Ureter (tissue), 1 donor: ENCODE measurements around the gene TSPYL1. TPM values are rescaled to one million over a fixed set of nuclear protein-coding genes. Genes with fewer than 3 reads are reported as not detected.
"Not testable (repeated sequence)": the region's sequence is repeated elsewhere in the genome, so short reads cannot be mapped to it uniquely, and the experiment has no call there.

Experiments used
- DNase-seq: peaks from one replicate; pipeline ENCODE4 v3.0.0-alpha.2; 2020; ENCODE audit warnings: low spot score
- total RNA-seq: library from RNA; stranded (reverse); gene quantifications from one replicate; pipeline ENCODE4 v1.2.4, GENCODE V29; 2023
- donor health status: DM: yes; HTN: yes; CAD: no.

Gene TSPYL1
- total RNA-seq, 1 donor from 2014 or later = 118 TPM

DNA sequence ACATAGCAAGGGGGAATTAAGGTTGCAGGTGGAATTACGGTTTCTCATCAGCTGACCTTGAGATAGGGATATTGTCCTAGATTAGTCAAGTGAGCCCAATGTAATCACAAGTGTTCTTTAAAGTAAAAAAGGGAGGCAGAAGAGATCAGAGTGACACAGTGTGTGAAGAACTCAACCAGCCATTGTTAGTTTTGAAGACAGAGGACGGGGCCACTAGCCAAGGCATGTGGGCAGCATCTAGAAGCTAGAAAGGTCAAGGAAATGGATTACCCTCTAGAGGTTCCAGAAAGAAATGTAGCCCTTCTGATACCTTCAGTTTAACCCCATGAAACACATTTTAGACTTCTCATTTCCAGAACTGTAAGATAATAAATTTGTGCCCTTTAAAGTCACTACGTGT lies 18.5 kb upstream of the TSPYL1 start:
- no peak for DNase-seq

DNA sequence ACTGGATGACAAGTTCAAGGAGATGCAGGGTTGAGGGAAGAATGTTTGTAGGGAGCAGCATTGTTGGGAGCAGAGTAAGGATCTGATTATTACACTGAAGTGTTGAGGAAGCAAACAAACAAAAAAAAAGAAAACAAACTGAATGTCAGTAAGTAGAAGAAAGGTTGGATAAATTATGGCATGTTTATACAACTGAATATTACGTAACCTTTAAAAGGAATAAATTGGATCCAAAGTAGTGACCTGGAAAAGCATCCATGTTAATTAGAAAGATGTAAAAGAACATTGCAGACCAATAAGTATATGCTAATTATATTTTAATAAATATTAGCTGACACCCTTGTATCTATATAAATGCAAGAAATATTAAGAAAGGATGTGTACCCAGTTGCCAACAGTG lies 12.8 kb upstream of the TSPYL1 start:
- no peak for DNase-seq

GRCh38 chr6:116291701-116292396 lies 12.1 kb upstream of the TSPYL1 start:
- DNase-seq = no peak

- DNase-seq = no peak
Measured at GRCh38 chr6:116290799-116291198, 11.1 kb upstream of the TSPYL1 start.

DNA sequence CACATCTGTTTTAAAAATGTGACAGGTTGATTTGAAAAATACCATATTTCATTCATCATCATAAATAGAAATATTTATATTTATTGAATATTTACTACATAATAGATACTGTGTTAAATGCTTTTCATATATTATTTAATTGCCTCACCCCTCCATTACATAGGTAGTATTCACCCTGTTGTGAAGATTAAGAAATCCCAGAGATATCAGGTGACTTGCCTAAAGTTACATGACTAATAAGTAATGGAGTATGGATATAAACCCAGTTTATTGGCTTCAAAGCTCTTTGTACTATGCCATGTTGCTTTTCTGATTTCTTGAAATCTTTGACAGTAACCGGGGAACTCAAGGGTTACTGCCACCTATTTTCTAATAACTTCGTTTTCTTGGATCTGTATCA lies 10.1 kb upstream of the TSPYL1 start:
- DNase-seq = no peak

GRCh38 chr6:116287689-116288282 lies 8.1 kb upstream of the TSPYL1 start:
- no peak for DNase-seq

- DNase-seq = no peak
Measured at GRCh38 chr6:116286773-116287358, 7.1 kb upstream of the TSPYL1 start.

DNA sequence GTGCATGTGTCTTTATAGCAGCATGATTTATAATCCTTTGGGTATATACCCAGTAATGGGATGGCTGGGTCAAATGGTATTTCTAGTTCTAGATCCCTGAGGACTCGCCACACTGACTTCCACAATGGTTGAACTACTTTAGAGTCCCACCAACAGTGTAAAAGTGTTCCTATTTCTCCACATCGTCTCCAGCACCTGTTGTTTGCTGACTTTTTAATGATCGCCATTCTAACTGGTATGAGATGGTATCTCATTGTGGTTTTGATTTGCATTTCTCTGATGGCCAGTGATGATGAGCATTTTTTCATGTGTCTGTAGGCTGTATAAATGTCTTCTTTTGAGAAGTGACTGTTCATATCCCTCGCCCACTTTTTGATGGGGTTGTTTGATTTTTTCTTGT lies 5.3 kb upstream of the TSPYL1 start:
- DNase-seq = not testable (repeated sequence)

DNA sequence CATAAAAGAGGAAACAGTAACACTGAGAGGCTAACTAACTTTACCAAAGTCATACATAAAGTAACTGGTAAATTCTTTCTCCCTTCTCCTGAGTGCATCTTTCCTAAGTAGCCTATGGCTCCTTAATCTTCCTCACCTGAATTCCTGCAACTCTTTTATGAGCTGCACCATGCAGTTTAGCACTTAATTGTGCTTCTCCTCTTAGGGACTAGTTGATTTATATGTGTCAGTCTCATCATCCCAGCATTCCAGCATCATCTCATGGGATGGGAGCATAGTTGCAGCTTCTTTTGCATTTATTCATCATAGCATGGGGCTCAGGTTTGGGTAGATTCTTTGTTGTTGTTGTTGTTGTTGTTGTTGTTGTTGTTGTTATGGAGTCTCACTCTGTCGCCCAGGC lies 3.5 kb upstream of the TSPYL1 start:
- DNase-seq = no peak

DNA sequence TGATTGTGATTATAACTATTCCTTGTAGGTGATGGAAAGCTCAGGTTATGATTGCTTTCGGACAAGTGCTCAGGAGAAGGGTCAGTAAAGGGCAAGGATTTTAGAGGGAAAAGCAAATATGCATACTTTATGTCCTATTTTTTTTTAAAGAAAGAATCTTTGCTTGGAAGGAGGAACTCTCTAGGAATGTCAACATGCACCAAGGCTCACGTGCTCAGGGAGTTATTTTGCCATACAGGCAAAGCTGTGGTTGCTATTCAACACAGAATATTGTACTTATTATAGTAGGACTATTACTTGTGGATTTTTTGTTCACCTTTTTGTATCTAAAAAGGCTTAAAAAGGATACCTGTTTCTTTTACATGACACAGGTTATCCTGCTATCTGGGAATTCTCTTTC lies 3.0 kb upstream of the TSPYL1 start:
- DNase-seq = no peak

GRCh38 chr6:116280933-116281316 lies 1.2 kb upstream of the TSPYL1 start:
- DNase-seq = no peak

DNA sequence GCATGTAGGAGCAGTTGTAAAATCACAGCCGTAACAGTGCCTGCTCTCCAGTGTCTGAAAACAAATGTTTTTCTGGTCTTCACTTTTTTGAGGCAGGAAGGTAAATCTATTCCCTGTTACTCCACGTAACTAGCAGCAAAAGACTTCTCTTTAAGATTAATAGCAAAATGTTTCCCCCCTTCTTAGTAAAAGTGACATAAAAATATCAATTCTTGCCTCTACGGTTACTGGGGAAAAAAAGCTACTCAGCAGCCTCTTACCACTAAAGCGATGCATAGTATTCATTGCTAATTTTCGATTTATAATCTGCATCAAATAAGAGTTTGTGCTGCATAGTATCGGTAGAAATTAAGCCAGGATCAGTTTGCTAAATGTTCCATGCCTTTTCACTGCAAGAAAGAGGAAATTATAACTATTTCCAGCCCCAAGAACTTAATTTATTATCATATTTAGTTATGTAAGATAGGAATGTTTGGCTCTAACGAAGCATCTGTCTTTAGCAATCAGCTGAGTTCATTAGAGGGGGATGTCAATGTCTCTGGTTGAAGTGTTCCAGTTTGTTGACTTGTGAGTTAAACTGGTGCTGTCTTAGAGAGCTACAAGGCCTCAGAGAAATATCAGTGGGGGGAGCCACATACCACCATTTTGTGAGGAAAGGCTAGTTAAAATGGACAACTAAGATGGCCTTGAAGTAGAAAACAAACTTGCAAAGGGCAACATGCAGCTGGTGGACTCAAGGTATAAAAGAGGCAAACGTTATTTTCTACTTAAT lies 617 bp upstream of the TSPYL1 start:
- no peak for DNase-seq

DNA sequence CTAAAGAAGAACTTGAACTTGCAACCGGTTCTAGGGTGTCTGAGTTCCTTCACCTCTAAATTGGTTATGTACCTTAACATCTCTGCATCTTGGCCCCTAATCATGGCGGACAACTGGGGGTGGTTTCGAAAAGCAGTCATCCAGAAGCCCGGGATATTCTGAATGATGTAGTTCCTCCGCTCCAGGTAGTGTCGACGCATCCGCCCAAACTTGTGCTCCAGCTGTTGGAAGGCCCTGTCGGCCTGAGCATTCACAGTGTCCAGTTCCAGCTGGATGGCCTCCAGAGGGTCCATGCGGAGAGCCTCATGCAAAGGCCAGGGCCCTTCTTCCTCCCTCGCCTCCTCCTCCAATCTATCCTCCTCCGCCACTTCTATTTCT lies 887 bp downstream of the TSPYL1 start:
- peak; percentile 61 for DNase-seq

GRCh38 chr6:116278481-116278829 lies 1.3 kb downstream of the TSPYL1 start:
- DNase-seq = no peak

GRCh38 chr6:116277124-116277523 lies 2.6 kb downstream of the TSPYL1 start:
- DNase-seq = no peak

DNA sequence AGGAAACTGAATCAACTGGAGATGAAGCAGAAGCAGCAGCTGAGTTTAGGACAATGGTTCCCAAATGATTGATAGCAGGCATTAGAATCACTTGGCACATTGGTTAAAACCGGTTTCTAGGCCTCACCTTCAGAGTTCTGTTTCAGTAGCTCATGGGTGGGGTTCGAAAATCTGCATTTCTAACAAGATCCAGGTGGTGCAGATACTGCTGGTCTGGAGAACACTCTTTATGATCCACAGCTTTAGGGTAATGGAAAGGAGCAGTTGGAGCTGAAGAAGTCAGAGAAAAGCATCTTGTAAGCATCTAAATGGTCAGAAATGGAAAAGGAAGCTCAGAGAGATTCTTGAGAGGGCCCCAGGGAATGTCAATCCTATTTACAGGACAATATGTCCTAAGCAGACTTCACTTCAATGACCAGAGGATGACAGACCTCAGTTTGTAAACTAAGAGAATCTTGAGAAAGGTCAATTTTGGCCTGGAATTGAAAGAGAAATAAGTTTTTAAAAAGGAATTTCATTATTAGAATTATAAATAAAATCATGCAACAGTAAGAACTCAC lies 8.5 kb downstream of the TSPYL1 start:
- DNase-seq = no peak

- no peak for DNase-seq
Measured at GRCh38 chr6:116268589-116269293, 11.0 kb downstream of the TSPYL1 start.

DNA sequence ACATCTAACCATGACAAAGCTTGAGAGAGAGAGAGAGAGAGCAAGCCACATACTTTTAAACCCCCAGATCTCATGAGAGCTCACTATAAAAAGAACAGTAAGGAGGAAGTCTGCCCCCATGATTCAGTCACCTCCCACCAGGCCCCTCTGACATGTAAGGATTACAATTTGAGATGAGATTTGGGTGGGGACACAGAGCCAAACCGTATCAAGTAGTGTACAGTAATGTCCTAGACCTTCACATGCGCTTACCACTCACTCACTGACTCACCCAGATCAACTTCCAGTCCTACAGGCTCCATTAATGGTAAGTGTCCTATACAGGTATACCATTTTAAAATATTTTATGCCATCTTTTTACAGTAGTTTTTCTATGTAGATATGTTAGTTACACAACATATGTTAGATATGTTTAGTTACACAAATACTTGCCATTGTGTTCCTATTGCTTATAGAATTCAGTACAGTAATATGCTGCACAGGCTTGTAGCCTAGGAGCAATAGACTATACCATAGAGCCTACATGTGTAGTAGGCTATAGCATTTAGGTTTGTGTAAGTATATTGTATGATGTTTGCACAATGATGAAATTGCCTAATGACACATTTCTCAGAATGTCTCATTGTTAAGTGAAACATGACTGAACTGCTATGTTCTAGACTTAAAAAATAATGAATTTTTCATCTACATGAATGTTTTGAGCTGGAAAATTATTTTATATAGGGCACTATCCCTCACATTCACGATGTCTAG lies 11.7 kb downstream of the TSPYL1 start:
- DNase-seq = no peak

- no peak for DNase-seq
Measured at GRCh38 chr6:116266803-116267202, 12.9 kb downstream of the TSPYL1 start.

DNA sequence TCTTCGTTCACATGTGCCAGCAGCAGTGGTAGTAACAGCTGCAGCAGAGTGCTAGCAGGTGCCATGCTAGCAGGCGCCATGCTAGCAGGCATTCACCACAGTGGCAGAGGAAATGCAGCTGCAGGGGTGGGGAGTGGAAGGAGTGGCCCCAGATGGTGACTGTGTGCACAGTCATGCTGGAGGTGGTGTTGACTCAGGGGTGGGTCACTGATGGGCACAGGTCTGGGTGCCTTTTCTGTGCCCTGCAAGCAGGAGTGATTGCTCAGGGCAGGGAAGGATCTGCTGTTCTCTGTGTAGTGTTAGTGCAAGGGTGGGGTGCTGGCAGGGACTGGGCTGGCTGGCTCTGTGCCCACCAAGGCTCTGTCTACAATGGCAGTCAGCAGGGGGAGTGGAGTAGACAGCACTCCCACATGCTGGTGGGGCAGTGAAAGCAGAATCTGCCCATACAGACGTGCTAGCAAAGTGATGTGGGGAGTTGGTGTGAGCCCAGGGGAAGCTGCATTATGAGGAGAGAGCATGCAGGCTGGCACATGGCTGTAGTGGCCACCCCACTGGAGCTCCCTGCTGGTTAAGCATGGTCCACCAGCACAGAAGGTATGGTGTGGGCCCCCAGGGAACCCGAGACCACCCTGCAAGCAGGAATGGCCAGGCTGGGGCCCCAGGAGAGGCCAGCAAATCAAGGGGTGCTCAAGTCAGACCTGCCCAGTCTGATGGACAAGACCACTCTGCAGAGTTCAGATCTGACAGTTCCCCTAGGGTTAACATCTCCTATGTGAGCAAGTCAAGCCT lies 14.5 kb downstream of the TSPYL1 start:
- DNase-seq = no peak
